GM23338 (cell line): Measurements from ENCODE around the gene ULK4.

Experiments used
- CTCF ChIP-seq, 2 experiments: fragments of 200-600 bp in 1 of 2; sonication (generic) in 1 of 2; conservative IDR thresholded peaks; 2 replicates each; pipeline versions ENCODE4 v1.5.1 to v1.6.1; 2016 to 2017; ENCODE audit warnings: antibody characterized with exemption in 2 of 2, low read depth in 2 of 2, mild to moderate bottlenecking in 2 of 2, moderate library complexity in 1 of 2
- EZH2 ChIP-seq: fragments of 200-600 bp; sonication (generic); IDR thresholded peaks from one replicate; pipeline ENCODE4 v1.8.0; 2017; ENCODE audit warnings: antibody characterized with exemption, mild to moderate bottlenecking, low read depth; ENCODE audit not compliant: unreplicated experiment
- EZH2phosphoT487 ChIP-seq: fragments of 200-600 bp; sonication (generic); IDR thresholded peaks from one replicate; pipeline ENCODE4 v1.8.1; 2018; ENCODE audit warnings: antibody characterized with exemption; ENCODE audit not compliant: unreplicated experiment
- JUNB ChIP-seq: IDR thresholded peaks from one replicate; pipeline ENCODE4 v1.6.1; 2016; ENCODE audit warnings: antibody characterized with exemption; ENCODE audit not compliant: unreplicated experiment
- TF ChIP-seq, protein P1 (sequence below): IDR thresholded peaks from one replicate; pipeline ENCODE4 v1.6.1; 2018; ENCODE audit warnings: antibody characterized with exemption; ENCODE audit not compliant: unreplicated experiment

- no peak for TF ChIP-seq JUNB
- TF ChIP-seq CTCF (conservative IDR thresholded peaks at IDR 0.05; ENCODE audit: low read depth in 2 of 2): no peak
- no peak for TF ChIP-seq EZH2
- no peak for TF ChIP-seq EZH2phosphoT487
- TF ChIP-seq, protein P1, sequence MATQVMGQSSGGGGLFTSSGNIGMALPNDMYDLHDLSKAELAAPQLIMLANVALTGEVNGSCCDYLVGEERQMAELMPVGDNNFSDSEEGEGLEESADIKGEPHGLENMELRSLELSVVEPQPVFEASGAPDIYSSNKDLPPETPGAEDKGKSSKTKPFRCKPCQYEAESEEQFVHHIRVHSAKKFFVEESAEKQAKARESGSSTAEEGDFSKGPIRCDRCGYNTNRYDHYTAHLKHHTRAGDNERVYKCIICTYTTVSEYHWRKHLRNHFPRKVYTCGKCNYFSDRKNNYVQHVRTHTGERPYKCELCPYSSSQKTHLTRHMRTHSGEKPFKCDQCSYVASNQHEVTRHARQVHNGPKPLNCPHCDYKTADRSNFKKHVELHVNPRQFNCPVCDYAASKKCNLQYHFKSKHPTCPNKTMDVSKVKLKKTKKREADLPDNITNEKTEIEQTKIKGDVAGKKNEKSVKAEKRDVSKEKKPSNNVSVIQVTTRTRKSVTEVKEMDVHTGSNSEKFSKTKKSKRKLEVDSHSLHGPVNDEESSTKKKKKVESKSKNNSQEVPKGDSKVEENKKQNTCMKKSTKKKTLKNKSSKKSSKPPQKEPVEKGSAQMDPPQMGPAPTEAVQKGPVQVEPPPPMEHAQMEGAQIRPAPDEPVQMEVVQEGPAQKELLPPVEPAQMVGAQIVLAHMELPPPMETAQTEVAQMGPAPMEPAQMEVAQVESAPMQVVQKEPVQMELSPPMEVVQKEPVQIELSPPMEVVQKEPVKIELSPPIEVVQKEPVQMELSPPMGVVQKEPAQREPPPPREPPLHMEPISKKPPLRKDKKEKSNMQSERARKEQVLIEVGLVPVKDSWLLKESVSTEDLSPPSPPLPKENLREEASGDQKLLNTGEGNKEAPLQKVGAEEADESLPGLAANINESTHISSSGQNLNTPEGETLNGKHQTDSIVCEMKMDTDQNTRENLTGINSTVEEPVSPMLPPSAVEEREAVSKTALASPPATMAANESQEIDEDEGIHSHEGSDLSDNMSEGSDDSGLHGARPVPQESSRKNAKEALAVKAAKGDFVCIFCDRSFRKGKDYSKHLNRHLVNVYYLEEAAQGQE: no peak
Observed at GRCh38 chr3:41572092-41572491, 389.8 kb downstream of the ULK4 start.
